Measurements from ENCODE around the gene WASF3.

The WASF3 gene, protein sequence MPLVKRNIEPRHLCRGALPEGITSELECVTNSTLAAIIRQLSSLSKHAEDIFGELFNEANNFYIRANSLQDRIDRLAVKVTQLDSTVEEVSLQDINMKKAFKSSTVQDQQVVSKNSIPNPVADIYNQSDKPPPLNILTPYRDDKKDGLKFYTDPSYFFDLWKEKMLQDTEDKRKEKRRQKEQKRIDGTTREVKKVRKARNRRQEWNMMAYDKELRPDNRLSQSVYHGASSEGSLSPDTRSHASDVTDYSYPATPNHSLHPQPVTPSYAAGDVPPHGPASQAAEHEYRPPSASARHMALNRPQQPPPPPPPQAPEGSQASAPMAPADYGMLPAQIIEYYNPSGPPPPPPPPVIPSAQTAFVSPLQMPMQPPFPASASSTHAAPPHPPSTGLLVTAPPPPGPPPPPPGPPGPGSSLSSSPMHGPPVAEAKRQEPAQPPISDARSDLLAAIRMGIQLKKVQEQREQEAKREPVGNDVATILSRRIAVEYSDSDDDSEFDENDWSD

DNA sequence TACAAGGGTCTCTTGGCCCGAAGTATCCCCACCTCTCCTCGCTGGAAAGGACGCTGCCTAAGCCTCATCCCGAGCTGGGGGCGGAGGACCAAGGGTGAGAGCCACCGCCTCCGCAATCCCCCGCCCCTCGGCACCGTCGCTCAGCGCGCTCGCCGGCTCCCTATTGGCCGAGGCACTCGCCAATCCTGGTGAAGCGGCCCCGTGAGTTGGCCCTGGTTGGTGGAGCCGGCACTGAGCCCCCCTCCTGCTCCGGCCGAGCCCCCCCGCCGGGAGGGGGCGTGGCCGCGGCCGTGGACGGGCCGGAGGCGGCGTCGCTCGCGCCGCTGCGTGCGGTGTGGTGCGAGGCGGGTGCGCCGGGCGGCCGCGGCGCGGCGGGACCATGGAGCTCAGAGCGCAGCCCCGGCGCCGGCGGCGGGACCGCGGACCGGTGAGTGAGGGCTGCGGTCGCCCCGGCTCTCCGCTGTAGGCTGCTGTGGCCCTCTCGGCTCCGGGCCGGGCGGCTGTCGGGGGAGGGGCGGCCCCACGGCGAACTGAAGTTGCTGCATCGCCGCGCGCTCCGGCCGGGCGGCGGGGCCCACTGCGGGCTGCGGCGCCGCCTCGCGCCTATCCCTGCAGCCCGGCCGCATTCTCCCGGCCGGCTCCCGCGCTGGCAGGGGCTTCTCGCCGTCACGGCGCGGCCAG is at the start of gene WASF3:
WASF3 (plus strand) TSS at position 291 of the 681 bp plus-strand sequence. CDS start 84,588 bp downstream, outside the sequence.
- peak; percentile 89 to 96 for DNase-seq

GRCh38 chr13:26508885-26509284 is 48.6 kb upstream of the WASF3 start:
- no peak for DNase-seq

DNA sequence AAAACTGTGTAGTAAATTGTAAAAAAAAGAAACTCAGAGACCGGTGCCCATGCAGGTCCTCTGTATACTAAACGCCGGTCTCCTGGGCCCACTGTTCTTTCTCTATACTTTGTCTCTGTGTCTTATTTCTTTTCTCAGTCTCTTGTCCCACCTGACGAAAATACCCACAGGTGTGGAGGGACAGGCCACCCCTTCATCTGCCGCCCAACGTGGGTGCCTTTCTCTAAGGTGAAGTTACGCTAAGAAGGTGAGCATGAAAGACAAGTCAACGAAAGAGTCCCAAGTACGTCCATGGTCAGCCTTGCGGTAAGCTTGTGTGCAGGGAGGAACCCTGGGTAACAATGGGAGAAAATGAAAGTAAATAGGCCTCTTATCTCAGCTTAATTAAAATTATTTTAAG is 48.0 kb upstream of the WASF3 start:
- DNase-seq: no peak

GRCh38 chr13:26513931-26514330 is 43.6 kb upstream of the WASF3 start:
- no peak for DNase-seq

GRCh38 chr13:26515721-26516120 is 41.8 kb upstream of the WASF3 start:
- no peak for DNase-seq

GRCh38 chr13:26517936-26518335 is 39.5 kb upstream of the WASF3 start:
- no peak for DNase-seq

GRCh38 chr13:26518451-26518959 is 39.0 kb upstream of the WASF3 start:
- no peak for DNase-seq

DNA sequence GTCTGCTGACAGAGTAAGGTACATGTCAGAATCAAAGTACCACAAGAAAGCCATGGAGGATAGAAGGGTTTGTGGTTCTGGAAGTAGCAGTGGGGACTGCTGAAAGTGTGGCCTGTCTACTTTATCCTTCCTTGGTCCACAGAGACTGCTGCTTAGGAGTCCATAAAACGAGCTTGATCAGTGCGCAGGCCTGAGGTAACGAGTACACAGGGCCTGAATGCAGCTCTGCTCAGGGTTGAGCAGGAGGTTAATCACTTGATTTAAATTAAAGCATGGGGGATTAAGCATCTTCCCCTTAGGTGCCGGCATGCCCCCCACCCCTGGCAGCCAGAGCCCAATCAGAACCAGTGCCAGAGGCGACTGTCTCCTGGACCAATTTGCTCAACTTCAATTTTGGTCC is 34.9 kb upstream of the WASF3 start:
- no peak for DNase-seq

GRCh38 chr13:26523007-26523406 is 34.5 kb upstream of the WASF3 start:
- no peak for DNase-seq

- no peak for DNase-seq
These were observed 32.0 kb upstream of the WASF3 start for GRCh38 chr13:26525528-26525927.

DNA sequence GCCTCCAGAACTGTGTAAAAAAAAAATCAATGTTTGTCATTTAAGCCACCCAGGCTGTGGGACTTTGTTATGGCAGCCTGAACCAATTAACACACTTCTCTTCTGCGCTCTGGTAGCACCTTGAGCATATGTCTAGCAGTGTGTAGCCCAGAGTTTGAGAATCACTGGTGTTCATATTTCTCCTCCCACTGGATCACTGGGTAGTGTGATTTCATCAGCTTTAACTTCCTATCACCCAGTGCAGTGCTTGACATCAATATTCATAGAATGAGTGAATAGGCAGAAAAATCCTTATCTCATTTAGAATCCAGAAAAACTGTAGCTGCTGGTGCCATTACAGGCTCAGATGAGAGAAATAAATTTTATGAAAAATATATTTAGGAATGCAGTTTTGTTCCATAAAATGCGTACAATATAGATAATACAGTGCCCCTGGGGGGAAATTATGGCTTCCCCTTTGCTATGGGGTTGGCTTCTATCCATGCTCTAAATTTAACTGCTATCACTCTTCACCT is 30.7 kb upstream of the WASF3 start:
- DNase-seq: no peak

DNA sequence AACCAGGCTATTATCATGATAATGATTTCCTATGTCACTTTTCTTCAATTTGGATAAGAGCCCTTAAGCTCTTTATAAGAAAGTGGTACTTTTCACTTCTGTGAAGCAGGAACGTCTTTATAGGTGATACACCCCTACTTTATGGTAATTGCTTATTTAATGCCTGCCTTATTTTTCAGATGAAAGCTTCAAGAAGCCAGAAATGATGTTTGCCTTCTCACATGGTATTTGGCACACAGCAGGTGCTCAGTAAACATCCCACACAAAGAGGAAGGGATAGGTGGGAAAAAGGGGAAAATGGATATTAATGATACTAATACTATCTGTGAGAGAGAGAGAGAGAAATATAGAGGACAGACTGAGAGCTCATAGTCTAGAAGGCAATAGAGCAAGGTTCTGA is 29.0 kb upstream of the WASF3 start:
- no peak for DNase-seq

DNA sequence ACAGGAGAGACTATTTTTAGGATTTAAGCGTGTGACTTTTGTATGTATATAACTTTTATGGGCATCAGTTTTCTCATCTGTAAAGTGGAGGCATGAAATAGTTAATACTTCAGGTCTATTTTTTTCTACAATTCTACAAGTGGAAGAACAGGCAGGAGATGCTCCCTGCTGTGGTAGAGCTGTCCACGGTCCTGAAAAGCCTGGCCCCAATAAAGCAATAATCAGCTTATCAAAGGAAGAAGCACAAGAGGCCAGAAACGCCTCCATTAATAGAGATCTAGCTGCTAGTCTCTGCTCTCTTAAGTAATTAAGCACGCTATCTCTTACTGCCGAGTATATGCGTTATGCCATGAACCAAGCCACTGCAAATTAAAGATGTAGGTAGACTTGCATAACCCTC is 28.0 kb upstream of the WASF3 start:
- no peak for DNase-seq

DNA sequence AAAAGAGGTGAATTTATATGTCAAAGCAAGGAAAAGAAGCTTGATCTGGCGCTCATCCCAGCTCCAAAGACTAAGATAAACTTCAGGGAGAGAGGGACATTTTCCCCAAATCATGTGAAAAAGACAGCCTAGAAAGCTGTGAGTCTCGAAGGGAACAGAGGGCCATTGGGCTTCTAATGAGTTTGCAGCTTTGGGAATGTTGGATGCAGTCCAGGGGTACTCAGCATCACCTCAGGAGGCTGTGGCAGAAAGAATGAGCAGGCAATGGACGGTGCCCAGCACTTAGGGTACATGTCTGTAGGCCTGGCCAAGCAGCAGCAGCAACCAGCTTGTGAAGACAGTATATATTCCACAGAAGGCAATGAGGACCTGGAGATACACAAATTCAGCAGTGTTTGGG is 25.7 kb upstream of the WASF3 start:
- DNase-seq: peak in 1 of 2 experiments; percentile 51

GRCh38 chr13:26534036-26534726 is 23.3 kb upstream of the WASF3 start:
- DNase-seq: no peak

GRCh38 chr13:26538363-26539317 is 18.8 kb upstream of the WASF3 start:
- peak in 1 of 2 experiments; percentile 13 for DNase-seq

- DNase-seq: no peak
These were observed 17.7 kb upstream of the WASF3 start for GRCh38 chr13:26539738-26540292.

DNA sequence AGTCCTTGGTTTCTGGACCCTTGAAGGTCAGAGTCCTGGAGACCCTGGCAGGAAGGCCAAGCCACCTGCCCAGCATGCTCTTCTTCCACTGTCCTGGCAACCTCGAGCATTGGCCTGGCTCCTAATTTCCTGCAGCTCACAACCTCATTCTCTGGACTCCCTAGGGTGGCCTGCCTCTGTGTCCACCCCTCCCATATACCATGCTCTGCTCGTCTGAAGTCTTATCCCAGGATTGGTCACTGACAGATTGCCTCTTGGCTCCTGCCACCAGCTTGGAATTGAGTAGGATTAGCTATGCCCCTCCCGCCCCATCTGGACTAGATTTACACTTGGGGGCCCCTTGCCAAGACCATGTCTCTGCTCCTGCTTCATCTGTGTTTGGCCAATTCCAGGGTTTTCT is 17.1 kb upstream of the WASF3 start:
- peak; percentile 91 to 98 for DNase-seq

DNA sequence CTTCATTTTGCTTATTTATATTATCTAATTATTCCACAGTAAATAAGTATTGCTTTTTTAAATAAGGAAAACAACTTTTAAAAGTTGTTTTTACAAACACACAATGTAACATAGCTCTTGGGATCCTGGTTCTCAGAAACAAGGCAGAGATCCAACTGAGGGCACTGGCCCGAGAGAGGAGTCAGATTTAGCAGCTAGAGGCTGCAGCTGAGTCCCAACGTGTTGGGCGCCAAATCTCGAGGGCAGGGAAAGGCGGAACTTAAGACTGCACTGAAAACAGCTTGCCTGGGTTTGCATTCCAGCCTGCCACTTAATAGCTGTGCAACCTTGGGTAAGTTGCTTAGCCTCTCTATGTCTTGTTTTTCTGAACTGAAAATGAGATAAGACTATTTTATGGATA is 16.4 kb upstream of the WASF3 start:
- DNase-seq: peak; percentile 52 to 84

GRCh38 chr13:26541678-26542568 is 15.6 kb upstream of the WASF3 start:
- no peak for DNase-seq
